Urinary bladder (tissue), 4 donors: ENCODE results near the gene LPP. TPM values are rescaled to one million over a fixed set of nuclear protein-coding genes. Genes with fewer than 3 reads are reported as not detected.

Experiments used
- DNase-seq: peaks from one replicate; pipeline ENCODE4 v3.0.0-alpha.2; 2015; ENCODE audit errors: extremely low spot score
- H3K27ac ChIP-seq: one replicate; pipeline ENCODE4 v1.5.1; 2013; ENCODE audit warnings: low read depth, mild to moderate bottlenecking, moderate library complexity
- H3K36me3 ChIP-seq: one replicate; pipeline ENCODE4 v1.6.1; 2013; ENCODE audit warnings: mild to moderate bottlenecking, moderate library complexity; ENCODE audit not compliant: insufficient read depth
- H3K4me1 ChIP-seq: one replicate; pipeline ENCODE4 v1.6.1; 2013; ENCODE audit warnings: mild to moderate bottlenecking, moderate library complexity; ENCODE audit not compliant: insufficient read depth
- H3K4me3 ChIP-seq: one replicate; pipeline ENCODE4 v1.5.1; 2013; ENCODE audit warnings: low read depth, low read length
- WGBS: extraction: QIAGEN DNeasy Blood & Tissue Kit; methylation state at CpG from one replicate; pipeline ENCODE4 v1.1.7; 2013; 5-methylcytosine and 5-hydroxymethylcytosine counted together
- polyA plus RNA-seq: library from polyadenylated mRNA; stranded (reverse); fragments of 200-250 nt; gene quantifications from one replicate; pipeline ENCODE4 v1.2.3, GENCODE V29; 2013
- total RNA-seq: library from RNA; depleted of rRNA; stranded (reverse); fragments of >200 nt; gene quantifications from one replicate; pipeline ENCODE4 v1.2.3, GENCODE V29; 2014
- donor health status: healthy with polysubstance abuse.
- donor health status: healthy.

LPP gene
- total and polyA plus RNA-seq, 2 donors: 133 to 705 TPM

GRCh38 chr3:188166441-188166840 lies 12.5 kb downstream of the LPP start:
- H3K4me1 ChIP-seq: peaks cover 4% of the 10 kb centered on the region
- WGBS: 56% methylated on average over 3 of the region's 3 CpGs
- H3K27ac ChIP-seq: no peak overlapping the region

GRCh38 chr3:188168186-188168585 lies 14.2 kb downstream of the LPP start:
- 67% methylated on average over 3 of the region's 3 CpGs for WGBS
- Histone ChIP-seq H3K4me3 (no peak overlapping the region), H3K4me1 (peaks cover 4% of the 10 kb centered on the region), H3K27ac (no peak overlapping the region), H3K36me3 (no peaks in the 10 kb centered on the region)
- no peak for DNase-seq

More at GRCh38 chr3:188166441-188166840, 12.5 kb downstream of the LPP start:
- no peak for DNase-seq
- no peak overlapping the region for H3K4me3 ChIP-seq
- H3K36me3 ChIP-seq: no peaks in the 10 kb centered on the region

GRCh38 chr3:188168648-188169047 lies 14.7 kb downstream of the LPP start:
- H3K27ac ChIP-seq: no peak overlapping the region
- no peaks in the 10 kb centered on the region for H3K36me3 ChIP-seq
- DNase-seq: no peak
- H3K4me1 ChIP-seq: peaks cover 4% of the 10 kb centered on the region
- no peak overlapping the region for H3K4me3 ChIP-seq

- H3K4me3 ChIP-seq: no peak overlapping the region
- DNase-seq: no peak
- H3K4me1 ChIP-seq: peaks cover 2% of the 10 kb centered on the region
- WGBS: 81% methylated on average over 10 of the region's 10 CpGs
- no peak overlapping the region for H3K27ac ChIP-seq
- H3K36me3 ChIP-seq: no peaks in the 10 kb centered on the region
These were observed 16.0 kb downstream of the LPP start for GRCh38 chr3:188169830-188170455.

- Histone ChIP-seq H3K4me1 (peaks cover 2% of the 10 kb centered on the region), H3K27ac (no peak overlapping the region), H3K4me3 (no peak overlapping the region), H3K36me3 (no peaks in the 10 kb centered on the region)
- no peak for DNase-seq
- WGBS: 78% methylated on average over 8 of the region's 8 CpGs
These were observed 16.8 kb downstream of the LPP start for GRCh38 chr3:188170461-188171459.

GRCh38 chr3:188171682-188172467 lies 17.9 kb downstream of the LPP start:
- Histone ChIP-seq H3K36me3 (no peaks in the 10 kb centered on the region), H3K27ac (no peak overlapping the region), H3K4me1 (peaks cover 2% of the 10 kb centered on the region), H3K4me3 (no peak overlapping the region)
- WGBS: 74% methylated on average over 5 of the region's 5 CpGs
- no peak for DNase-seq

GRCh38 chr3:188174317-188175044 lies 20.5 kb downstream of the LPP start:
- no peaks in the 10 kb centered on the region for H3K36me3 ChIP-seq
- no peak overlapping the region for H3K27ac ChIP-seq
- H3K4me3 ChIP-seq: no peak overlapping the region
- 82% methylated on average over 9 of the region's 9 CpGs for WGBS
- peaks cover 2% of the 10 kb centered on the region for H3K4me1 ChIP-seq
- DNase-seq: no peak

- no peaks in the 10 kb centered on the region for H3K36me3 ChIP-seq
- no peak for DNase-seq
- no peak overlapping the region for H3K4me3 ChIP-seq
- no peaks in the 10 kb centered on the region for H3K4me1 ChIP-seq
- H3K27ac ChIP-seq: no peak overlapping the region
These were observed 22.5 kb downstream of the LPP start for GRCh38 chr3:188176476-188176875.

- no peaks in the 10 kb centered on the region for H3K36me3 ChIP-seq
- H3K4me3 ChIP-seq: no peak overlapping the region
- WGBS: 98% methylated on average over 2 of the region's 2 CpGs
- H3K27ac ChIP-seq: no peak overlapping the region
- no peaks in the 10 kb centered on the region for H3K4me1 ChIP-seq
- DNase-seq: no peak
These were observed 22.9 kb downstream of the LPP start for GRCh38 chr3:188176884-188177283.

- Histone ChIP-seq H3K4me3 (no peak overlapping the region), H3K36me3 (no peaks in the 10 kb centered on the region), H3K27ac (no peak overlapping the region), H3K4me1 (no peaks in the 10 kb centered on the region)
- DNase-seq: no peak
- WGBS: 67% methylated on average over 2 of the region's 2 CpGs
These were observed 23.8 kb downstream of the LPP start for GRCh38 chr3:188177721-188178120.

- H3K27ac ChIP-seq: peak overlapping the region; percentile 28
- no peak overlapping the region for H3K4me3 ChIP-seq
- WGBS: 67% methylated on average over 7 of the region's 7 CpGs
- no peak for DNase-seq
- no peaks in the 10 kb centered on the region for H3K36me3 ChIP-seq
- H3K4me1 ChIP-seq: no peaks in the 10 kb centered on the region
These were observed 24.5 kb downstream of the LPP start for GRCh38 chr3:188178293-188178936.

- Histone ChIP-seq H3K36me3 (no peaks in the 10 kb centered on the region), H3K4me3 (no peak overlapping the region), H3K4me1 (no peaks in the 10 kb centered on the region), H3K27ac (peak overlapping the region; percentile 24)
- WGBS: 28% methylated on average over 16 of the region's 16 CpGs
- peak; percentile 60 for DNase-seq
These were observed 25.3 kb downstream of the LPP start for GRCh38 chr3:188179006-188179966.
